ENCODE measurements around the gene TMEM243. TPM values are rescaled to one million over a fixed set of nuclear protein-coding genes. Genes with fewer than 3 reads are reported as not detected.
"Not testable (repeated sequence)": the region's sequence is repeated elsewhere in the genome, so short reads cannot be mapped to it uniquely, and the experiment has no call there.

The TMEM243 gene, protein sequence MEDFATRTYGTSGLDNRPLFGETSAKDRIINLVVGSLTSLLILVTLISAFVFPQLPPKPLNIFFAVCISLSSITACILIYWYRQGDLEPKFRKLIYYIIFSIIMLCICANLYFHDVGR
- 19.6 to 22.5 TPM (median 21.9 TPM) in 3 replicates for total RNA-seq

DNA sequence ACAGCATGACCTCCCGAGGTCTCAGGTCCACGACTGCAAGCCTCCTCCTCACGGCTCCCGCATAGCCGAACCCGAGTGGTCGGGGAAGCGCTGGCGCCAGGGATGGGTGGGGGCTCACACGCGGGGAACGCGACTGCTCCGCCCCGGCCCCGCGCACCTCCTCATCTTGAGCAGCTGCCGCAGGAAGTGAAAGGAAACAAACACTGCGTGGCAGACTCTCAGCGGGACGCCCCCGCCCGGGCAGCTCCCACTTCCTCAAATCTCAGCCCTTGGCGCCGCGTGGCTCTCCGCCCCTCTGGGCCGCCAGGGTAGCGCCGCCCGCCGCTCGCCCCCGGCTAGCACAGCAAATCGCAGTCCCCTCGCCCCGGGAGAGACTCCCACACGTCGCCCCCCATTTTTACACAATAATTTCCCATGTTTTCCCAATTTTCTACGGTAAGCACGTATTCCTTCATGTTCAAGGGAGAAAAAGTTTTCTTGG, at the start of gene TMEM243:
Gene TMEM243, minus strand, starts transcription at position 188 of the 481 bp plus-strand sequence. CDS start 229 bp downstream, outside the sequence.
- no peaks in the 10 kb centered on the region for H3K9me3 Mint-ChIP-seq
- H3K4me3 Mint-ChIP-seq, result peak within 1 kb of the TSS; percentile 97
- H3K36me3 Mint-ChIP-seq, result no peaks in the 10 kb centered on the region
- peak; percentile 45 to 77 for DNase-seq (ENCODE audit: low spot score in 2 of 2, unreplicated experiment in 2 of 2)
- H3K27me3 Mint-ChIP-seq (ENCODE audit: low read depth), result no peaks in the 10 kb centered on the region
- peaks cover 14% of the 10 kb centered on the region for H3K4me1 Mint-ChIP-seq
- peak within 1 kb of the TSS; percentile 90 for H3K27ac Mint-ChIP-seq
- TF ChIP-seq, protein P1, sequence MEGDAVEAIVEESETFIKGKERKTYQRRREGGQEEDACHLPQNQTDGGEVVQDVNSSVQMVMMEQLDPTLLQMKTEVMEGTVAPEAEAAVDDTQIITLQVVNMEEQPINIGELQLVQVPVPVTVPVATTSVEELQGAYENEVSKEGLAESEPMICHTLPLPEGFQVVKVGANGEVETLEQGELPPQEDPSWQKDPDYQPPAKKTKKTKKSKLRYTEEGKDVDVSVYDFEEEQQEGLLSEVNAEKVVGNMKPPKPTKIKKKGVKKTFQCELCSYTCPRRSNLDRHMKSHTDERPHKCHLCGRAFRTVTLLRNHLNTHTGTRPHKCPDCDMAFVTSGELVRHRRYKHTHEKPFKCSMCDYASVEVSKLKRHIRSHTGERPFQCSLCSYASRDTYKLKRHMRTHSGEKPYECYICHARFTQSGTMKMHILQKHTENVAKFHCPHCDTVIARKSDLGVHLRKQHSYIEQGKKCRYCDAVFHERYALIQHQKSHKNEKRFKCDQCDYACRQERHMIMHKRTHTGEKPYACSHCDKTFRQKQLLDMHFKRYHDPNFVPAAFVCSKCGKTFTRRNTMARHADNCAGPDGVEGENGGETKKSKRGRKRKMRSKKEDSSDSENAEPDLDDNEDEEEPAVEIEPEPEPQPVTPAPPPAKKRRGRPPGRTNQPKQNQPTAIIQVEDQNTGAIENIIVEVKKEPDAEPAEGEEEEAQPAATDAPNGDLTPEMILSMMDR (IDR thresholded peaks at IDR 0.05; ENCODE audit: unreplicated experiment), result no peak

DNA sequence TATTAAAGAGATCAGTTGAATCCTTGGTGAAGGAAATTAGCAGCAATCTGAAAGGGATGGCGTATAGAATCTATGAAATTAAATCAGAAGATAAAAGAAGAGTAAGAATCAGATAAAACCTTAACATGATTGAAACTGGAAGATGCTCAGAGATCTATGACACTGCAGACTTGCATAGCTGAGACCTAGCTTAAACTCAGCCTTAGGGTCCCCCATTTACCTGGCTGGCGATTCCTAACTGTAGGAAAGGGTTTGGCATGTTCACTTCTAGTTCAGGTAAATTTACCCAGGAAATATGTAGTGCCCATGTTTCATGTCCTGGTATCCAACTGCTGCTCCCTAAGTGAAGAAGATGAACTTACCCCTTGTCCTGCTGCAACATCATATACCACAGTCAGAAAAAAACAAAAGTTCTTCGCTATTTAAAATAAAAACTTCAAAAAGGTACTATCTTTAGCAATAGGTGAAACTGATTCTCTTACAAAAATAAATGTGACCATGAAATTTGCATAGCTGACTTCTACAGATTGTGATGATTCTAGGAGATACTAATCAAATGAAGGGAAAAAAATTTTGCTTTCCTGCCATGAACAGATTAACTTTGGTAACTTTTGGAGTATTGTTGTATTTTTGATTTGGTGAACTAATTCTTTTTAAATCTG, 47.8 kb upstream of the TMEM243 start:
- no peak overlapping the region for H3K4me3 Mint-ChIP-seq
- no peaks in the 10 kb centered on the region for H3K9me3 Mint-ChIP-seq
- H3K27me3 Mint-ChIP-seq (ENCODE audit: low read depth), result peaks cover 7% of the 10 kb centered on the region
- H3K36me3 Mint-ChIP-seq, result no peaks in the 10 kb centered on the region
- no peaks in the 10 kb centered on the region for H3K4me1 Mint-ChIP-seq
- DNase-seq (ENCODE audit: low spot score in 2 of 2, unreplicated experiment in 2 of 2), result no peak
- TF ChIP-seq, protein P1 (IDR thresholded peaks at IDR 0.05; ENCODE audit: unreplicated experiment), result no peak
- no peak overlapping the region for H3K27ac Mint-ChIP-seq

DNA sequence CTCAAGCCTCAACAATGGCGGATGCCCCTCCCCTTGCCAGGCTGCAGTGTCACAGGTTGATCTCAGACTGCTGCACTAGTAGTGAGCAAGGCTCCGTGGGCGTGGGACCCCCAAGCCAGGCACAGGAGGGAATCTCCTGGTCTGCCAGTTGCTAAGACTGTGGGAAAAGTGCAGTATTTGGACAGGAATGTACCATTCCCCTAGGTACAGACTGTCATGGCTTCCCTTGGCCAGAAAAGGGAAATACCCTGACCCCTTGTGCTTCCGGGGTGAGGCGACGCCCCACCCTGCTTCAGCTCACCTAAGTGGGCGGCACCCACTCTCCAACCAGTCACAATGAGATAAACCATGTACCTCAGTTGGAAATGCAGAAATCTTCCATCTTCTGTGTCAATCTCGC, 44.0 kb upstream of the TMEM243 start:
- H3K4me1 Mint-ChIP-seq, result no peaks in the 10 kb centered on the region
- H3K4me3 Mint-ChIP-seq, result no peak overlapping the region
- DNase-seq (ENCODE audit: low spot score in 2 of 2, unreplicated experiment in 2 of 2), result no peak
- peaks cover 23% of the 10 kb centered on the region for H3K27me3 Mint-ChIP-seq (ENCODE audit: low read depth)
- no peaks in the 10 kb centered on the region for H3K9me3 Mint-ChIP-seq
- TF ChIP-seq, protein P1 (IDR thresholded peaks at IDR 0.05; ENCODE audit: unreplicated experiment), result no peak
- H3K27ac Mint-ChIP-seq, result no peak overlapping the region
- H3K36me3 Mint-ChIP-seq, result no peaks in the 10 kb centered on the region

DNA sequence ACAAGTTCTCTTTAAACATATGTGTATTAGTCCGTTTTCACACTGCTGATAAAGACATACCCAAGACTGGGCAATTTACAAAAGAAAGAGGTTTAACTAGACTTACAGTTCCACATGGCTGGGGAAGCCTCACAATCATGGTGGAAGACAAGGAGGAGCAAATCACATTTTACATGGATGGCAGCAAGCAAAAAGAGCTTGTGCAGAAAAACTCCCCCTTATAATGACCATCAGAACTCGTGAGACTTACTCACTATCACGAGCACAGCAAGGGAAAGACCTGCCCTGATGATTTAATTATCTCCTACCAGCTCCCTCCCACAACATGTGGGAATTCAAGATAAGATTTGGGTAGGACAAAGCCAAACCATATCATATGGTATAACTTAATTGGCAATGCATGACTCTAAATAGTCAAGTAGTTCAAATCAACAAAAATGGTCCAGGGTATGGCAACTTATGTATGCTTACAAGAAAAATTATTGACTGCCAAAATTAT, 34.1 kb upstream of the TMEM243 start:
- DNase-seq (ENCODE audit: low spot score in 2 of 2, unreplicated experiment in 2 of 2), result no peak
- Mint-ChIP-seq H3K9me3 (peaks cover 5% of the 10 kb centered on the region), H3K4me3 (no peak overlapping the region), H3K4me1 (no peaks in the 10 kb centered on the region), H3K36me3 (no peaks in the 10 kb centered on the region), H3K27ac (no peak overlapping the region), H3K27me3 (ENCODE audit: low read depth) (peaks cover 26% of the 10 kb centered on the region)
- TF ChIP-seq, protein P1 (IDR thresholded peaks at IDR 0.05; ENCODE audit: unreplicated experiment), result no peak

DNA sequence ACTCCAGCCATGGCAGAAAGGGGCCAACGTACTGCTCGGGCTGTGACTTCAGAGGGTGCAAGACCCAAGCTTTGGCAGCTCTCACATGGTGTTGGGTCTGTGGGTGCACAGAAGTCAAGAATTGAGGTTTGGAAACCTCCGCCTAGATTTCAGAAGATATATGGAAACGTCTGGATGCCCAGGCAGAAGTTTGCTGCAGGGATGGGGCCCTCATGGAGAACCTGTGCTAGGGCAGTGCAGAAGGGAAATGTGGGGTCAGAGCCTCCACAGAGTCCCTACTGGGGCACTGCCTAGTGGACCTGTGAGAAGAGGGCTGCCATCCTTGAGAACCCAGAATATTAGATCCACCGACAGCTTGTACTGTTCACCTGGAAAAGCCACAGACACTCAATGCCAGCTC, 26.1 kb upstream of the TMEM243 start:
- not testable (repeated sequence) for DNase-seq (ENCODE audit: low spot score in 2 of 2, unreplicated experiment in 2 of 2); H3K4me1 Mint-ChIP-seq; H3K36me3 Mint-ChIP-seq; H3K27ac Mint-ChIP-seq; H3K4me3 Mint-ChIP-seq
- Mint-ChIP-seq H3K9me3 (peaks cover 19% of the 10 kb centered on the region), H3K27me3 (ENCODE audit: low read depth) (peaks cover 19% of the 10 kb centered on the region)

DNA sequence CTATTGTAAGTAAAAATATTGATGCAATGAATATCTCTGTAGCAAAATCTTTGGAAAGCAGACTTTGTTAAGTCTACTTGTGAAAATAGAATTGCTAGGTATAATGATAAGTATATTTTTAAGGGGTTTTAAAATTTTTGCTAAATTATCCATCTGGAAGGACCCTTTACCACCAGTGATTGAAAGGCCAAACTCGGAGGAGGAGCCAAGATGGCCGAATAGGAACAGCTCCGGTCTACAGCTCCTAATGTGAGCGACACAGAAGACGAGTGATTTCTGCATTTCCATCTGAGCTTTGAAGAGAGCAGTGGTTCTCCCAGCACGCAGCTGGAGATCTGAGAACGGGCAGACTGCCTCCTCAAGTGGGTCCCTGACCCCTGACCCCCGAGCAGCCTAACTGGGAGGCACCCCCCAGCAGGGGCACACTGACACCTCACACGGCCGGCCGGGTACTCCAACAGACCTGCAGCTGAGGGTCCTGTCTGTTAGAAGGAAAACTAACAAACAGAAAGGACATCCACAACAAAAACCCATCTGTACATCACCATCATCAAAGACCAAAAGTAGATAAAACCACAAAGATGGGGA, 19.0 kb upstream of the TMEM243 start:
- not testable (repeated sequence) for H3K36me3 Mint-ChIP-seq; H3K4me1 Mint-ChIP-seq; H3K27me3 Mint-ChIP-seq (ENCODE audit: low read depth); DNase-seq (ENCODE audit: low spot score in 2 of 2, unreplicated experiment in 2 of 2); H3K27ac Mint-ChIP-seq; H3K9me3 Mint-ChIP-seq; H3K4me3 Mint-ChIP-seq
